Neural progenitor cell (in vitro differentiated cells): ENCODE measurements around the gene KRT37. TPM values are rescaled to one million over a fixed set of nuclear protein-coding genes. Genes with fewer than 3 reads are reported as not detected.

Experiments used
- DNase-seq: peaks from one replicate; pipeline ENCODE4 v3.0.0-alpha.2; 2016; ENCODE audit warnings: low spot score
- H2AFZ ChIP-seq: fragments of 200-600 bp; sonication (generic); replicated peaks from 2 replicates; pipeline ENCODE4 v1.6.1; 2016; ENCODE audit warnings: antibody characterized with exemption
- H3F3A ChIP-seq: fragments of 200-600 bp; sonication (generic); 2 replicates; pipeline ENCODE4 v1.6.1; 2016; ENCODE audit warnings: antibody characterized with exemption, low read depth
- H3K27ac ChIP-seq: fragments of 200-600 bp; sonication (generic); 2 replicates; pipeline ENCODE4 v1.5.1; 2016; ENCODE audit warnings: mild to moderate bottlenecking
- H3K27me3 ChIP-seq: fragments of 200-600 bp; sonication (generic); 2 replicates; pipeline ENCODE4 v1.6.1; 2016; ENCODE audit warnings: mild to moderate bottlenecking, moderate library complexity
- H3K36me3 ChIP-seq: fragments of 200-600 bp; sonication (generic); 2 replicates; pipeline ENCODE4 v1.5.1; 2016
- H3K4me1 ChIP-seq: fragments of 200-600 bp; sonication (generic); 2 replicates; pipeline ENCODE4 v1.6.1; 2016; ENCODE audit warnings: mixed run types
- H3K4me2 ChIP-seq: fragments of 200-600 bp; sonication (generic); 2 replicates; pipeline ENCODE4 v1.6.1; 2016
- H3K4me3 ChIP-seq: fragments of 200-600 bp; sonication (generic); 2 replicates; pipeline ENCODE4 v1.5.1; 2016
- H3K79me2 ChIP-seq: fragments of 200-600 bp; sonication (generic); 2 replicates; pipeline ENCODE4 v1.6.1; 2016; ENCODE audit warnings: low read depth
- H3K9ac ChIP-seq: fragments of 200-600 bp; sonication (generic); 2 replicates; pipeline ENCODE4 v1.6.1; 2016
- H3K9me3 ChIP-seq: fragments of 200-600 bp; sonication (generic); 2 replicates; pipeline ENCODE4 v1.5.1; 2016; ENCODE audit warnings: low read depth
- H4K20me1 ChIP-seq: fragments of 200-600 bp; sonication (generic); 2 replicates; pipeline ENCODE4 v1.6.1; 2016; ENCODE audit warnings: low read depth
- H3K27ac Mint-ChIP-seq: 3 replicates; pipeline ENCODE4 v1.8.0; 2021; ENCODE audit warnings: mixed read lengths
- H3K27me3 Mint-ChIP-seq: 2 replicates; pipeline ENCODE4 v1.8.0; 2022; ENCODE audit warnings: low read depth, mild to moderate bottlenecking, inconsistent platforms, moderate library complexity, mixed read lengths; ENCODE audit not compliant: insufficient read depth
- H3K36me3 Mint-ChIP-seq: 3 replicates; pipeline ENCODE4 v1.8.0; 2021; ENCODE audit warnings: mixed read lengths
- H3K4me1 Mint-ChIP-seq: 3 replicates; pipeline ENCODE4 v1.8.0; 2021; ENCODE audit warnings: mixed read lengths
- H3K4me3 Mint-ChIP-seq: 3 replicates; pipeline ENCODE4 v1.8.0; 2021; ENCODE audit warnings: mild to moderate bottlenecking, moderate library complexity, mixed read lengths
- H3K9me3 Mint-ChIP-seq: 3 replicates; pipeline ENCODE4 v1.8.0; 2020; ENCODE audit warnings: mixed read lengths
- CTCF ChIP-seq: fragments of 200-600 bp; sonication (generic); IDR thresholded peaks from 2 replicates; pipeline ENCODE4 v1.5.1; 2017; ENCODE audit warnings: antibody characterized with exemption, mild to moderate bottlenecking
- EZH2 ChIP-seq: fragments of 200-600 bp; sonication (generic); IDR thresholded peaks from 2 replicates; pipeline ENCODE4 v1.6.1; 2017; ENCODE audit warnings: antibody characterized with exemption, mild to moderate bottlenecking, moderate library complexity
- EZH2phosphoT487 ChIP-seq: fragments of 200-600 bp; sonication (generic); IDR thresholded peaks from 2 replicates; pipeline ENCODE4 v1.6.1; 2017; ENCODE audit warnings: antibody characterized with exemption
- total RNA-seq: library from RNA; depleted of rRNA; stranded (reverse); fragments of >200 nt; gene quantifications from 2 replicates; pipeline ENCODE4 v1.2.3, GENCODE V29; 2015; ENCODE audit warnings: low replicate concordance

Gene KRT37
- total RNA-seq, 1 donor from 2014 or later: not detected

- H3K36me3 Mint-ChIP-seq: no peaks in the 10 kb centered on the region
- no peak for DNase-seq
- Histone ChIP-seq H3K79me2 (no peaks in the 10 kb centered on the region), H3K27me3 (no peaks in the 10 kb centered on the region), H3K4me3 (no peak overlapping the region), H3K9me3 (no peaks in the 10 kb centered on the region), H3K4me1 (no peaks in the 10 kb centered on the region), H3F3A (no peaks in the 10 kb centered on the region), H4K20me1 (no peaks in the 10 kb centered on the region), H3K9ac (no peak overlapping the region), H3K27ac (no peak overlapping the region), H3K4me2 (no peak overlapping the region), H2AFZ (no peak overlapping the region), H3K36me3 (no peaks in the 10 kb centered on the region)
- peaks cover 3% of the 10 kb centered on the region for H3K27me3 Mint-ChIP-seq
- no peak overlapping the region for H3K4me3 Mint-ChIP-seq
- H3K9me3 Mint-ChIP-seq: no peaks in the 10 kb centered on the region
- TF ChIP-seq EZH2 (no peak), EZH2phosphoT487 (no peak), CTCF (no peak)
- H3K27ac Mint-ChIP-seq: no peak overlapping the region
- H3K4me1 Mint-ChIP-seq: no peaks in the 10 kb centered on the region
Observed at GRCh38 chr17:41442739-41443138, 18.4 kb upstream of the KRT37 start.

GRCh38 chr17:41440531-41441033 is 16.2 kb upstream of the KRT37 start, which contains the start of gene KRT38:
TSS of gene KRT38 (minus strand) at chr17:41440983. CDS start at chr17:41440921, 62 bp downstream.
- Histone ChIP-seq H3K9me3 (no peaks in the 10 kb centered on the region), H3K9ac (no peak within 1 kb of the TSS), H3K27ac (no peak within 1 kb of the TSS), H3K79me2 (no peaks in the 10 kb centered on the region), H3K36me3 (no peaks in the 10 kb centered on the region), H3K27me3 (no peaks in the 10 kb centered on the region), H3K4me1 (no peaks in the 10 kb centered on the region), H3K4me3 (no peak within 1 kb of the TSS), H4K20me1 (no peaks in the 10 kb centered on the region), H3F3A (no peaks in the 10 kb centered on the region), H3K4me2 (no peak within 1 kb of the TSS), H2AFZ (no peak within 1 kb of the TSS)
- no peaks in the 10 kb centered on the region for H3K9me3 Mint-ChIP-seq
- no peaks in the 10 kb centered on the region for H3K36me3 Mint-ChIP-seq
- H3K27me3 Mint-ChIP-seq: peaks cover 3% of the 10 kb centered on the region
- DNase-seq: no peak
- no peak within 1 kb of the TSS for H3K4me3 Mint-ChIP-seq
- no peaks in the 10 kb centered on the region for H3K4me1 Mint-ChIP-seq
- no peak within 1 kb of the TSS for H3K27ac Mint-ChIP-seq
- TF ChIP-seq CTCF: no peak
- no peak for TF ChIP-seq EZH2phosphoT487
- TF ChIP-seq EZH2: no peak

GRCh38 chr17:41439375-41439774 is 15.0 kb upstream of the KRT37 start:
- Histone ChIP-seq H3K4me3 (no peak overlapping the region), H4K20me1 (no peaks in the 10 kb centered on the region)
- H3K27me3 Mint-ChIP-seq: peaks cover 3% of the 10 kb centered on the region

More at GRCh38 chr17:41439375-41439774, 15.0 kb upstream of the KRT37 start:
- H3K9me3 Mint-ChIP-seq: no peaks in the 10 kb centered on the region
- no peaks in the 10 kb centered on the region for H3K9me3 ChIP-seq
- no peaks in the 10 kb centered on the region for H3F3A ChIP-seq
- H3K9ac ChIP-seq: no peak overlapping the region
- no peaks in the 10 kb centered on the region for H3K4me1 ChIP-seq
- H3K79me2 ChIP-seq: no peaks in the 10 kb centered on the region
- H3K27ac Mint-ChIP-seq: no peak overlapping the region
- no peak overlapping the region for H3K4me2 ChIP-seq
- TF ChIP-seq EZH2: no peak
- TF ChIP-seq EZH2phosphoT487: no peak
- TF ChIP-seq CTCF: no peak
- no peaks in the 10 kb centered on the region for H3K36me3 ChIP-seq
- no peaks in the 10 kb centered on the region for H3K36me3 Mint-ChIP-seq
- no peak overlapping the region for H2AFZ ChIP-seq
- no peak overlapping the region for H3K27ac ChIP-seq
- H3K27me3 ChIP-seq: no peaks in the 10 kb centered on the region
- no peak for DNase-seq
- no peak overlapping the region for H3K4me3 Mint-ChIP-seq
- H3K4me1 Mint-ChIP-seq: no peaks in the 10 kb centered on the region
